PC-9 (cell line): ENCODE results near the gene MS4A13.

Source experiments
- EZH2 ChIP-seq: fragments of 200-600 bp; sonication (generic); IDR thresholded peaks from 2 replicates; pipeline ENCODE4 v1.8.0; 2017; ENCODE audit warnings: antibody characterized with exemption, low read depth
- TF ChIP-seq, protein P1 (sequence below): fragments of 200-600 bp; sonication (generic); conservative IDR thresholded peaks from 2 replicates; pipeline ENCODE4 v1.6.1; 2017; ENCODE audit warnings: mixed run types, antibody characterized with exemption, mild to moderate bottlenecking, moderate library complexity

DNA sequence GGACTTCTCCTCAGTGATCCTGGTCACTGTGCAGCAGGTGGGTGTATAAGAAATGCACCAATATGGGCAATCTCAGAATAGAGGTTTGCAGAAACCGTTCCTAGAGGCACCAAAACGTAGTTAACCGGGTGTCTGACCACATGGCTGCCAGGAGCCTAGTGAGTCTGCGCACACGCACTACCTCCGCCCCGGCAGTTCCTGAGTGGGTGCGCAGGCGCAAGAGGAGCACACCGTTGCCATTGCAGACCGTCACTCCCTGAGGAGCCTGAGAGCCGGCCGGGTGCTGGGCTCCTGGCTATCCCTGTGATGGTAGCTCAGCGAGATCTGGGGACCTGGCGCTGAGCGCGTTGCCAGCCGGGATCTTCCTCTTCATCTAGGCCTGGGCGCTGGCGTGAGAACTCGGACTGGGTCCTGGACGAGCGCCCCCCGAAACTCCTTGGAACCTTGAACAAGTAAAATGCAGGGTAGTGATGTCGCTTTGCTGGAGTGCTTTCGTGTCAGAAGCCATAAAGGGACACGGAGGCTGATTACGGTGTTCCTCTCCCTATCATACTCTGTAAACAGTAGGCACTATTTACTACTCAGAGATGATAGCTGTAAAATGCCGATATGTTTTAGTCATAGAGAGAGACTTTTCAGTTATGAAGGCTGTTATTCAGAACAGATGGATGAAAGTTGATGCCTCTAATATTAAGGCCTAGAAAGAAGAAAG, at the start of gene MS4A13:
- TF ChIP-seq, protein P1, sequence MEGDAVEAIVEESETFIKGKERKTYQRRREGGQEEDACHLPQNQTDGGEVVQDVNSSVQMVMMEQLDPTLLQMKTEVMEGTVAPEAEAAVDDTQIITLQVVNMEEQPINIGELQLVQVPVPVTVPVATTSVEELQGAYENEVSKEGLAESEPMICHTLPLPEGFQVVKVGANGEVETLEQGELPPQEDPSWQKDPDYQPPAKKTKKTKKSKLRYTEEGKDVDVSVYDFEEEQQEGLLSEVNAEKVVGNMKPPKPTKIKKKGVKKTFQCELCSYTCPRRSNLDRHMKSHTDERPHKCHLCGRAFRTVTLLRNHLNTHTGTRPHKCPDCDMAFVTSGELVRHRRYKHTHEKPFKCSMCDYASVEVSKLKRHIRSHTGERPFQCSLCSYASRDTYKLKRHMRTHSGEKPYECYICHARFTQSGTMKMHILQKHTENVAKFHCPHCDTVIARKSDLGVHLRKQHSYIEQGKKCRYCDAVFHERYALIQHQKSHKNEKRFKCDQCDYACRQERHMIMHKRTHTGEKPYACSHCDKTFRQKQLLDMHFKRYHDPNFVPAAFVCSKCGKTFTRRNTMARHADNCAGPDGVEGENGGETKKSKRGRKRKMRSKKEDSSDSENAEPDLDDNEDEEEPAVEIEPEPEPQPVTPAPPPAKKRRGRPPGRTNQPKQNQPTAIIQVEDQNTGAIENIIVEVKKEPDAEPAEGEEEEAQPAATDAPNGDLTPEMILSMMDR, result no peak
- TF ChIP-seq EZH2, result no peak
